ENCODE measurements around the gene ISYNA1.

The ISYNA1 gene

GRCh38 chr19:18424122-18424889 lies 13.6 kb downstream of the ISYNA1 start:
- peaks cover 29% of the 10 kb centered on the region for H3K4me1 ChIP-seq (ENCODE audit: insufficient read depth, low read length, poor library complexity, severe bottlenecking)
- H3K79me2 ChIP-seq (ENCODE audit: insufficient read depth, low read length): peaks cover 75% of the 10 kb centered on the region
- no peak overlapping the region for H3K4me2 ChIP-seq (ENCODE audit: low read depth, low read length, poor library complexity, severe bottlenecking)
- H4K20me1 ChIP-seq (ENCODE audit: insufficient read depth, low read length, poor library complexity, severe bottlenecking): peaks cover 51% of the 10 kb centered on the region
- no peak overlapping the region for H3K9ac ChIP-seq (ENCODE audit: low read depth, low read length, poor library complexity, severe bottlenecking)
- H3K27me3 ChIP-seq (ENCODE audit: insufficient read depth, low read length, poor library complexity, severe bottlenecking): no peaks in the 10 kb centered on the region
- H3K36me3 ChIP-seq (ENCODE audit: insufficient read depth, low read length): no peaks in the 10 kb centered on the region
- TF ChIP-seq EZH2phosphoT487 (IDR thresholded peaks at IDR 0.05; ENCODE audit: borderline replicate concordance) (no peak), CTCF (conservative IDR thresholded peaks at IDR 0.05; ENCODE audit: low read length) (no peak)
- no peaks in the 10 kb centered on the region for H3K9me3 ChIP-seq (ENCODE audit: insufficient read depth, low read depth, low read length)
- H3K9me2 ChIP-seq (replicated peaks; ENCODE audit: low read depth, low read length): no peaks in the 10 kb centered on the region
- H3F3A ChIP-seq (ENCODE audit: low read depth): no peaks in the 10 kb centered on the region
- no peak overlapping the region for H2AFZ ChIP-seq (ENCODE audit: low read length)
- no peak overlapping the region for H3K4me3 ChIP-seq (ENCODE audit: low read length, poor library complexity, severe bottlenecking)

DNA sequence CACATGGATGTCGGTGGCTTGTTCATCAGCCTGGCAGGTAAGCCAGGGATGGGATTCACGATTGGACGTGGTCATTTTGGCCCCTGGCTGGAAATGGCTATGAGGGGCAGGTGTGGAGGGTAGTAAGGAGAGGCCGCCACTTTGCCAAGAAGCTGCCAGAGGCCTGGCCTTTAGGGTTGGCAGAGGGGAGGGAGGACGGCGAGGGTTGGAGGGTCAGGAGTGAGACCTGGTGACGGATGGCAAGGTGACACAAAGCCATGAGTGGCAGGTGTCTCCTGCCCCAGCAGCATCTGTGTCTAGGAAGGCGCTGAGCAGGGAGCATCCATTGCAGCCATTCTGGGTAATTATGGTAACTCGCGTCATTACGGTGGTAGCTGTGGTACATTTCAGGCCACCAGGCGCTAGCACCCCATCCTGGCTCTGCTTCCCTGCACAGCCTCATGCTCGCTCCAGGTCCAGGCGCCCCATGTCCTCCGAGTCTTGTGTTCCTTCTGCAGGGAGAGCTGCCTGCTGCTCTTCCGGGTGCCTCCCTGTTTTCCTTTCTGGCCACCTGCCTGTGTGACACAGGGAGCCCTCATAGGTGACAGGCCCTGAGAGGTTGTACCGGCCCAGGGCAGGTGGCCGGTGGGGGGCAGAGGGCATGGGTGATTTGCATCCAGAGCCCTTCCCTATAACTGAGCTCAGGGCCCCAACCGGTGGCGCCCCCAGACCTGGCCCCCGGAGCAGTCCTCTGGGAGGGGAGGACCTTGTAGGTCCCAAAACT lies 14.5 kb downstream of the ISYNA1 start:
- TF ChIP-seq EZH2phosphoT487 (IDR thresholded peaks at IDR 0.05; ENCODE audit: borderline replicate concordance) (no peak), CTCF (conservative IDR thresholded peaks at IDR 0.05; ENCODE audit: low read length) (no peak)
- Histone ChIP-seq H2AFZ (ENCODE audit: low read length) (no peak overlapping the region), H3K79me2 (ENCODE audit: insufficient read depth, low read length) (peaks cover 75% of the 10 kb centered on the region), H3K4me1 (ENCODE audit: insufficient read depth, low read length, poor library complexity, severe bottlenecking) (peaks cover 30% of the 10 kb centered on the region), H3K36me3 (ENCODE audit: insufficient read depth, low read length) (no peaks in the 10 kb centered on the region), H3K9me2 (replicated peaks; ENCODE audit: low read depth, low read length) (no peaks in the 10 kb centered on the region), H3K4me2 (ENCODE audit: low read depth, low read length, poor library complexity, severe bottlenecking) (peak overlapping the region; percentile 80), H3K27me3 (ENCODE audit: insufficient read depth, low read length, poor library complexity, severe bottlenecking) (no peaks in the 10 kb centered on the region), H3K4me3 (ENCODE audit: low read length, poor library complexity, severe bottlenecking) (no peak overlapping the region), H3F3A (ENCODE audit: low read depth) (no peaks in the 10 kb centered on the region), H3K9ac (ENCODE audit: low read depth, low read length, poor library complexity, severe bottlenecking) (no peak overlapping the region), H3K9me3 (ENCODE audit: insufficient read depth, low read depth, low read length) (no peaks in the 10 kb centered on the region), H4K20me1 (ENCODE audit: insufficient read depth, low read length, poor library complexity, severe bottlenecking) (peaks cover 47% of the 10 kb centered on the region)

GRCh38 chr19:18422530-18423191 lies 15.3 kb downstream of the ISYNA1 start:
- TF ChIP-seq CTCF (conservative IDR thresholded peaks at IDR 0.05; ENCODE audit: low read length) (no peak), EZH2phosphoT487 (IDR thresholded peaks at IDR 0.05; ENCODE audit: borderline replicate concordance) (no peak)
- Histone ChIP-seq H3K9ac (ENCODE audit: low read depth, low read length, poor library complexity, severe bottlenecking) (no peak overlapping the region), H3K27me3 (ENCODE audit: insufficient read depth, low read length, poor library complexity, severe bottlenecking) (no peaks in the 10 kb centered on the region), H3K4me3 (ENCODE audit: low read length, poor library complexity, severe bottlenecking) (no peak overlapping the region), H3K9me2 (replicated peaks; ENCODE audit: low read depth, low read length) (no peaks in the 10 kb centered on the region), H3K4me2 (ENCODE audit: low read depth, low read length, poor library complexity, severe bottlenecking) (peak overlapping the region; percentile 80), H3K4me1 (ENCODE audit: insufficient read depth, low read length, poor library complexity, severe bottlenecking) (peaks cover 38% of the 10 kb centered on the region), H2AFZ (ENCODE audit: low read length) (no peak overlapping the region), H4K20me1 (ENCODE audit: insufficient read depth, low read length, poor library complexity, severe bottlenecking) (peaks cover 42% of the 10 kb centered on the region), H3K36me3 (ENCODE audit: insufficient read depth, low read length) (no peaks in the 10 kb centered on the region), H3K79me2 (ENCODE audit: insufficient read depth, low read length) (peaks cover 75% of the 10 kb centered on the region), H3K9me3 (ENCODE audit: insufficient read depth, low read depth, low read length) (no peaks in the 10 kb centered on the region), H3F3A (ENCODE audit: low read depth) (no peaks in the 10 kb centered on the region)

All from Loucy (cell line).